ENCODE data around the gene TSHZ1. TPM values are rescaled to one million over a fixed set of nuclear protein-coding genes. Genes with fewer than 3 reads are reported as not detected.

Gene TSHZ1
- total RNA-seq, 4 donors from 2014 or later = 22.3 to 41.7 (median 33.8) TPM

DNA sequence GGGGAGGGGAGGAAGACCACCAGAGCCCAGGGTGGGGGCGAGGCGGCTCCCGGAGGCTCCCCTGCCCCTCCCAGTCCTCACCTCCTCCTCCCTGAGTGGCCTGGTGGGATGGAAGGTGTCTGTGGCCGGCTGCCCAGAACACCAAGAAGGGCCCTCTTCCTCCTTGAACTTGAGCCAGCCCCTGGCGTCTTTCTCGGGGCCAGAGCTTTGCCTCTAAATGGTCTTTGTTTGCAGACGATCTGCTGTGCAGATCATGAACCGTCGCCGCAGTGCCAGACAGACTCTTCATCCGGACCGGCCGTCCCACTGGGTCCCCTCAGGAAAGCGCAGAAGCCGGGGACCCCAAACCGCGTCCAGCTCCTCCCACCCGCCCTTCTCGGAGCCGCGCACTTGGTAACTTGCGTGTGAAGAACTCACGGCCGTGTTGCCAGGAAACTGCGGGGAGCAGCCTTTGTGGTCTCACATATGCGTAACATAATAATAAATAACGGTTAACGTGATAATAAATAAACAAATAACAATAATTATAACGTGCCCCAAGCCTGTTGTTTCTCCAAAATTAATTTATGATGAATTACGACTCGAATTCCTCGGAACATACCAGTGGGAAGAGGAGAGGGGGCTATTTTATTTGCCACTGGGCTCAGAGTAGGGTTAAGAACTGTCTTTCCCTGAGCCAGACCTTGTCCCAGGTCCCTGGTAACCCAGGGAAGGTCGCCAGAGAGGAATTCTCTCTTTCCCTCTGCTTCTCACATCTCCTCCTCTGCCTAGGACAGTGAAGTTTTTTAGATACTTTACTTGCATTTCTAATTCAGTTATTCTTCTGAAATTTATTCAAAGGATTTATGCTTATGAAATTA, 42.6 kb upstream of the TSHZ1 start:
- WGBS, 2 donors (ENCODE audit: low coverage in 1 of 2) = 31 to 58% methylated on average over 18 of the region's 33 CpGs
- Histone ChIP-seq H3K27me3 (no peaks in the 10 kb centered on the region), H3K27ac (peak overlapping the region; percentile 11 to 82 (median 80)), H3K9me3 (no peaks in the 10 kb centered on the region), H3K36me3 (no peaks in the 10 kb centered on the region), H3K4me3 (peak overlapping the region; percentile 26 to 47), H3K4me1 (peaks cover 0 to 8% (median 0%) of the 10 kb centered on the region in 3 donors)
- TF ChIP-seq EP300 (IDR thresholded peaks at IDR 0.05) (no peak), POLR2A (IDR thresholded peaks at IDR 0.05) (no peak), POLR2AphosphoS5 (IDR thresholded peaks at IDR 0.05) (no peak)
- TF ChIP-seq, protein P1, sequence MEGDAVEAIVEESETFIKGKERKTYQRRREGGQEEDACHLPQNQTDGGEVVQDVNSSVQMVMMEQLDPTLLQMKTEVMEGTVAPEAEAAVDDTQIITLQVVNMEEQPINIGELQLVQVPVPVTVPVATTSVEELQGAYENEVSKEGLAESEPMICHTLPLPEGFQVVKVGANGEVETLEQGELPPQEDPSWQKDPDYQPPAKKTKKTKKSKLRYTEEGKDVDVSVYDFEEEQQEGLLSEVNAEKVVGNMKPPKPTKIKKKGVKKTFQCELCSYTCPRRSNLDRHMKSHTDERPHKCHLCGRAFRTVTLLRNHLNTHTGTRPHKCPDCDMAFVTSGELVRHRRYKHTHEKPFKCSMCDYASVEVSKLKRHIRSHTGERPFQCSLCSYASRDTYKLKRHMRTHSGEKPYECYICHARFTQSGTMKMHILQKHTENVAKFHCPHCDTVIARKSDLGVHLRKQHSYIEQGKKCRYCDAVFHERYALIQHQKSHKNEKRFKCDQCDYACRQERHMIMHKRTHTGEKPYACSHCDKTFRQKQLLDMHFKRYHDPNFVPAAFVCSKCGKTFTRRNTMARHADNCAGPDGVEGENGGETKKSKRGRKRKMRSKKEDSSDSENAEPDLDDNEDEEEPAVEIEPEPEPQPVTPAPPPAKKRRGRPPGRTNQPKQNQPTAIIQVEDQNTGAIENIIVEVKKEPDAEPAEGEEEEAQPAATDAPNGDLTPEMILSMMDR (IDR thresholded peaks at IDR 0.05) = no peak
- peak; percentile 54 for ATAC-seq

DNA sequence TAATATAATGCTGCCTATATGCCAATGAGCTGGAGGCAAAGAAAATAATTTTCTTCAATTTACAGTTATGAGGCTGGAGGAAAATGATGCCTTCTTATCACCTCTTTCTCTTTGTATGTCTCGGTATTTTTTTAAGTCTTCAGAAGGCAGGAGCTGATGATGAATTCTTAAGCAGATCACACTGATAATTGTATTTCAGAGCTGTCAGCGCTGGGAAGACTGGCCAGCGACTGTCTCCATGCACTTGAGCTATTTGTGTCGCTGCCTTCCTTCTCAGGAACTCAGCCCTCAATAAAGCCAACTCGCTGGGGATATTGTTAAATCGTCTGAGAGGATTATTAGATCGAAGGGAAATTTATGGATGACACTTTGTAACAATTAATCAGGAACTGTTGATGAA, 42.0 kb upstream of the TSHZ1 start:
- no peak for ATAC-seq
- H3K27me3 ChIP-seq = no peaks in the 10 kb centered on the region
- WGBS, 2 donors (ENCODE audit: low coverage in 1 of 2) = 41 to 58% methylated on average over 6 to 7 of the region's 7 CpGs
- no peak overlapping the region for H3K4me3 ChIP-seq
- peaks cover 0 to 8% (median 0%) of the 10 kb centered on the region in 3 donors for H3K4me1 ChIP-seq
- no peak for TF ChIP-seq EP300 (IDR thresholded peaks at IDR 0.05)
- no peak for TF ChIP-seq POLR2AphosphoS5 (IDR thresholded peaks at IDR 0.05)
- no peak for TF ChIP-seq POLR2A (IDR thresholded peaks at IDR 0.05)
- TF ChIP-seq, protein P1 (IDR thresholded peaks at IDR 0.05) = no peak
- no peaks in the 10 kb centered on the region for H3K9me3 ChIP-seq
- H3K27ac ChIP-seq = peak overlapping the region in 3 of 4 donors; percentile 77 to 82 (median 82)
- H3K36me3 ChIP-seq = no peaks in the 10 kb centered on the region

DNA sequence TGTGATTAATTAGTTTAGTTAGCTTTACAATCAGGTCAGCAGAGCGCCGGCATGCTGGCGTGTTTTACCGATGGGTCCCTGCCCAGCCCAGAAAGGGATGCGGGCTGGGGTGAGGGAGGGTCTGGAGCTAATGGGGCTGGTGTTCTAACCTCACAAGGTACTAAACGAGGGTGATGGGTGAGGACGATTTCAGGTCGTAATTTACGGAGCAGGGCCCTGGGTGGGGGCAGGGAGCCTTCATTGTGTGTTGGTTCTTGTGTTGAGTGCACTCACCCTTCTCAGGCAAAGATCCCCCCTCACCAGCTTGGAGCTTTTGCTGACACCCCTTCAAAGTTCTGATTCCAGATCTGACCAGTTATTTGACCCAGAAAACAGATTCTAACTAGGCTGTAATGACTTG, 41.2 kb upstream of the TSHZ1 start:
- no peaks in the 10 kb centered on the region for H3K36me3 ChIP-seq
- 79 to 92% methylated on average over 5 to 9 of the region's 9 CpGs for WGBS, 2 donors (ENCODE audit: low coverage in 1 of 2)
- peak overlapping the region in 1 of 4 donors; percentile 50 for H3K27ac ChIP-seq

DNA sequence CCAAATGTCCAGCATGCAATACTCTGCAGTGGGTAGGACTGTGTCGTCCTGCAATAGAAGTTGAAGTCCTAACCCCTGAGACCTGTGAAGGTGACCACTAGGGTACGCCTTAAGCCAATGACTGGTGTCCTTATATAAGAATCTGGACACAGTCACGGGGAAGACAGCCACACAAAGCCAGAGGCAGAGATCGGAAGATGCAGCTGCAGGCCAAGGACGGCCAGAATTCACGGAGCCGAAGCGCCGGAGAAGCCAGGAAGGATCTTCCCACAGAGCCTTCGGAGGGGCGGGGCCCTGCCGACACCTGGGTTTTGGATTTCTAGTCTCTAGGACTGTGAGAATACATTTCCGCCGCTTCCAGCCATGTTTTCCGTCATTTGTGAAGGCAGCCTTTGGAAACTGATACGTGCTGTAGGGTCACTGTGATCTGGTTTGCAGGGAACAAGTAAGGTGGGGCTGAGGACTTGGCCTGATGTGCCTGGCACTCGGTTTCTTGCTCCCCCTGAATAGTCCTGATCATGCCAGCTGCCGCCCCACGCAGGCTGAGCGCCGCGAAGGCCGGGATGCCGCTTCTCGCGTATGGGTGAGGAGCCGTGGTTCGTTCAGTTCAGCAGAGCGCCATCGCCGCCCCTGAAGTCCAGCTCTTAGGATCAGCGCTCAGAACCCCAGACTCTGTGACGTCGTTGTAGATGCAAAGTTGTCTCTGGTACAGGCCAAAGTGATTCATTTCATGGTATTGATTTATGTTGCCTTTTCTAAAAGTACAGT, 40.4 kb upstream of the TSHZ1 start:
- no peaks in the 10 kb centered on the region for H3K9me3 ChIP-seq
- 94 to 95% methylated on average over 4 to 15 of the region's 34 CpGs for WGBS, 2 donors (ENCODE audit: low coverage in 1 of 2)
- peaks cover 0 to 8% (median 0%) of the 10 kb centered on the region in 3 donors for H3K4me1 ChIP-seq
- H3K4me3 ChIP-seq = no peak overlapping the region
- H3K27me3 ChIP-seq = no peaks in the 10 kb centered on the region
- no peak for ATAC-seq
- TF ChIP-seq EP300 (IDR thresholded peaks at IDR 0.05) (no peak), POLR2AphosphoS5 (IDR thresholded peaks at IDR 0.05) (no peak), POLR2A (IDR thresholded peaks at IDR 0.05) (no peak)
- TF ChIP-seq, protein P1 (IDR thresholded peaks at IDR 0.05) = no peak
- no peaks in the 10 kb centered on the region for H3K36me3 ChIP-seq
- H3K27ac ChIP-seq = peak overlapping the region in 2 of 4 donors; percentile 36 to 50

More for the DNA sequence above, 41.2 kb upstream of the TSHZ1 start:
- Histone ChIP-seq H3K27me3 (no peaks in the 10 kb centered on the region), H3K4me3 (no peak overlapping the region), H3K4me1 (peaks cover 0 to 8% (median 0%) of the 10 kb centered on the region in 3 donors), H3K9me3 (no peaks in the 10 kb centered on the region)
- ATAC-seq = no peak
- no peak for TF ChIP-seq EP300 (IDR thresholded peaks at IDR 0.05)
- TF ChIP-seq, protein P1 (IDR thresholded peaks at IDR 0.05) = no peak
- TF ChIP-seq POLR2A (IDR thresholded peaks at IDR 0.05) = no peak
- no peak for TF ChIP-seq POLR2AphosphoS5 (IDR thresholded peaks at IDR 0.05)

All from gastroesophageal sphincter (tissue), 4 donors.